ENCODE data around the gene EHBP1.
A peak's percentile ranks its signal among the peaks of the same experiment; 100 is the strongest.
"Not testable (repeated sequence)": the region's sequence is repeated elsewhere in the genome, so short reads cannot be mapped to it uniquely, and the experiment has no call there.

EHBP1 gene

DNA sequence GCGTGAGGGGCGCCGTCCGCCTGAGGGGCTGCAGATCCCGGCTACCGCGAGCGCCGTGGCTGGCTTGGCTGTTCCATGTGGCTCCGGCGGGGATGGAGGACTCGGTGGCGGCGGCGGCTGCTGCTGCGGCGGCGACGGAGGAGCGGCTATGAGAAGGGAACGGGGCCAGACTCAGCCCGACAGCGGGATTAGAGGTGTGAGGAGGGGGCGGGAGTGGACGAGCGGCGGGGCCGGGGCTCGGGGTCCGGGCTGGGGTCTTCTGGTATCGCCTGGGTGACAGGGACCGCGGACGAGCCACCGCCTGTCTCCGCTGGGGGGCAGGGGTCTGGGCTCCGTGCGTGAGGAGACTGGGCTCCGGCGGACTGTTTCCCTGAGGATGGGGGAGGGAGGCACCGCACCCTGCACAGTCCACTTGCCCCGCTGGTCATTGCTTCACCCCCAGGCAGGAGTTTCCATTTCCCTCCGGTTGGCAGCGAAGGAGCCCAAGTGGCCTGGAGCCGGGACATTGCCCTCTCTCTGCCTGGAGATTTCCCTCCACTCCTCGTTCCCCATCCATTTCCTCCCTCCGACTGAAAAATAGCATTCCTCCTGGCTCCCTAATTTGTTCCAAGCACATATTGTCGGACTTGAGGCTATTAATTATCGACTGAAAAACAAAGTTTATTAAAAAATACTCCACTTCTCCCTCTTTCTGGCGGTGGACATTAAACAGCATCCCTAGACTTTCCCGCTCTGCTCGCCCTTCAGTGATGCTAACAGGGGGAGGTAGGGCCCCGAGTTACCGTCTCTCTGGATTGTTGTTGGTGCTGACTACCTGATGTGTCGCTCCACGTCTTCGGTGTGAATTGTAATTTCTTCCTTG lies 577 bp downstream of the EHBP1 start:
- peak; percentile 56 for DNase-seq

DNA sequence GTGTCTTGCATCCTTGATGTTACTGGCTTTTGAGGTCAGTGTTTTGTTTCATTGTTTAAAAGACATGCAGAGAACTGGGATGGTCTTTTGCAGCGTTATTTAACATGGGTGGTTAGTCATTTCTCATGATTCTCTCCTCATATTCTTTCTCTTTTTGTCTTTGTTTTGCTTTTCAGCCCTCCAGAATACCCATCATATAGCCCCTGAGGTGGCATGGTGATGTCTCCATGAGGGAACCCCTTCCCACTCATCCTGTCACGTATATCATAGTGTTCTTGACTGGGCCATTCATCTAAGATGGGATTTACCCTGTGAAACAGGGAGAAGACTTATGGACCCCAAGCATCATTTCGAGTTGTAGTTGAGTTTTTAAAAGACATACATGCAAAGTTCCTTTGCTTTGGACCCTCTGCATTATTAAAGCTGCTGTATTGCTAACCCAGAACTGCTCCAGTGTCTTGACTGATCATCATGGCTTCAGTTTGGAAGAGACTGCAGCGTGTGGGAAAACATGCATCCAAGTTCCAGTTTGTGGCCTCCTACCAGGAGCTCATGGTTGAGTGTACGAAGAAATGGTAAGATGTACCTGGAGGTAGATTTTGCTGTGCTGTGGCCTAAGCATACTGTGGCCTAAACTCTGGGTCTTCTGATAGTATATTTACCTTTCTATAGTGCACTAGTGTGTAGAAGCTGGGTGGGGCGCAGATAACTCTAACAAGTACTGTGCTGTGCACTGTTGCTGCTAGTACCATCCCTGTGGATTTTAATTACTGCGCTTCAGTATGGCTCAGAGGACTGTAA lies 1.4 kb downstream of the EHBP1 start:
- DNase-seq: no peak

DNA sequence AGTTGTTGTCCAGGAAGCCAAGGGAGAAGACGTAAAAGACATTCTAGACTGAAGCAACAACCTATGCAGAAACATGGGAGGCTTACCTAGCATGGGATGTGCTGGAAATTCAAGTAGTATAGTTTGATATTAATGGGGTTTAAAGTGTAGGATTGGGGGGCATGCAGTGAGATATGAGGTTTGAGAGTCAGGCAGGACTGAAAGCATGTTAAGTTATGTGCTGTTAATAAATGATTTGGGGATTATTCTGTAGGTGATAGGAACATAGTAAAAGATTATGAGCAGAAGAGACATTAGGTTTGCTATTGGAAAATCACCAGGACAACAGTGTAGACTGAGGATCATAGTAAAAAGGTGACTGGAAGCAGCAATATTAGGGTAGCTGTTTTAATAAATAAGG lies 3.2 kb downstream of the EHBP1 start:
- DNase-seq: no peak

DNA sequence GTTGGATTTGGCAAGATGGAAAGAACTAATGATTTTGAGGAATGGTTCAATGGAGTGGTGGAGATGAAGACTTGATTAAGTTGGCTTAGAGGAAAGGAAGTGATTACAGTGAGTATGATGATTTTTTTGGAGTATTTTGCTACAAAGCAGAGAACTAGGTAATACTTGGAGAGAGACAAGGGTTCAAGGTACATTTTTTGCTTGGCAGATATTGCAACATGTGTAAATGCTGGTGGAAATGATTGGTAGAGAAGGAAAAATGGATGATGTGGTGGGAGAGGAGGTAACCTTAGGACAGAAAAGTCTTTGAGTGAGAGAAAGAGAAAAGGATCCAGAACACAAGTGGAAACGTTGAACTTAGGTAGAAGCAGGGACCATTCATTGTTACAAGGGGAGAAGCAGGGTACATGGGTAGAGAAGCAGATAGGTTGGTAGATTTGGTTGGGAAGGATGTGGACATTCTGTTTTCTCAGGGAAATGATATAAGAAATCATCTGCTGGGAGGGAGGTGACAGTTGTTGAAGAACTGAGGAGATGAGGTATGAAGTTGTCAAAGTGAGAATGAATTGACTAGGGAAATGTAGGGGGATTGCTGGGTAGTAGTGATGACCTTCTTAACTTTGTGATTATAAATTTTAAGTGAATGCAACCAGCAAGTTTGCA lies 6.5 kb downstream of the EHBP1 start:
- DNase-seq: no peak

DNA sequence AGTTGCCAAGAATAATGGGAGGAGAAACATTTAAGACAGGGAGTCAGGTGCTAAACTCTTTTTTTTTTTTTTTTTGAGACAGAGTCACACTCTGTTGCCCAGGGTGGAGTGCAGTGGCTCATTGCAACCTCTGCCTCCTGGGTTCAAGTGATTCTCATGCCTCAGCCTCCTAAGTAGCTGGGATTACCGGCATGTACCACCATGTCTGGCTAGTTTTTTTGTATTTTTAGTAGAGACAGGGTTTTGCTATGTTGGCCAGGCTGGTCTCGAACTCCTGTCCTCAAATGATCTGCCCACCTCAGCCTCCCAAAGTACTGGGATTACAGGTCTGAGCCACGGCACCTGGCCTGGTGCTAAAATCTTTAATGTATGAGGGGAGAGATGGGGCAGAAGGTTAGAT lies 7.7 kb downstream of the EHBP1 start:
- not testable (repeated sequence) for DNase-seq

DNA sequence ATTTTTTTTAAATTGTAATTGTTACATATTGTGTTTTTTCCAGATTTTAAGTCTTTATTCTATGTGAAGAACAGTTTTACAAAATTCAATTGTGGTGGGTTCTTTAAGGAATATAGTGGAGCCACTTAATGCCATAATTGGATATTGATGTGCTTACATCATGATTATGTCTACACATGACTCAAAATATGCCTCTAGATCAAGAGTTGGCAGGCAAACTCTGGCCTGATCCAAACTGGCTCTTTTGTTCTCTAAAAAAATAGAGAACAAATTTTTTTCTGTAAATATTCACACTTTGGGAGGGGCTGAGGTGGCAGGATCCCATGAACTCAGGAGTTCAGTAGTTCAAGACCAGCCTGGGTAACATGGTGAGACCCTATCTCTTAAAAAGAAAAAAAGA lies 8.3 kb downstream of the EHBP1 start:
- DNase-seq: no peak

DNA sequence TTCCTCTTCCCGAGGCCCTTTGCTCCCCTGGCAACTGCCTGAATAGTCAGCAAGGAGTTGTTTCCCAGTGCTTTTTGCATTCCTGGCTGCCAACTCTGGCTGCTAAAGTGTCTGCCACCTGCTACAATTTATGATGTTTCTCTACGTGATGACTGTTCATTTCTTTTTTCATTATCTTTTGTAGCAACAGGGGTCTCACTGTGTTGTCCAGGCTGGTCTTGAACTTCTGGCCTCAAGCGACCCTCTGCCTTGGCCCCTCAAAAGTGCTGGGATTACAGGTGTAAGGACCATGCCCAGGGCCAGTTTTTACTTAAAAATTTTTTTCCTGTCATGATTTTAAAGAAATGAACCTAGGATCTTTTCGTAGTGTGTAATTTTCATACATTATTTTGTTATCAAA lies 11.3 kb downstream of the EHBP1 start:
- DNase-seq: no peak

DNA sequence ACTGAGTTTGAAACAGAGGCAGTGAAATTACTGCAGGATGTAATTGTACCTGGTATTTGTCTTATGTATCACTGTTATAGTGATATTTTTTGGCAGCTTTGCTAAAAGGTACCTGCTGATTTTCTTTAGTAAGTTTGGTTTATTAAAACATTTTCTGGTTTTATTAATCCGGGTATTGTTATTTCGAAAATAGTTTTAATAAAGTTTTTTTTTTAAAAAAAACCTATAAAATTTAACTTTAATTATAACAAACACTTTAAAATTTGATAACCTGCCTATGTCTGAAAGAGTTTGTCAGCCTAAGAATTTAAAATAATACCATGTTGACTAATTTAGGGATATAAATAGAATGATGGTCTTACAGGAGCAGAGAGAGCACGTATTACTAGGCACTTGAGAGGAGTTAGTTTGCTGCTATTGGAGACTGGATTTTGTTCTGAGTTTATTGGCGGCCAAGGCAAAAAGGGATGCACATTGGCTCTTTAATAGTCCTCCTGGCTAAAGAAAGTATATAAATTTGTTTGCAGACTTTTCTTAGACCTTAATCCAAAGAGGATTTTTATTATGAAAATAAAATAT lies 12.1 kb downstream of the EHBP1 start:
- no peak for DNase-seq

DNA sequence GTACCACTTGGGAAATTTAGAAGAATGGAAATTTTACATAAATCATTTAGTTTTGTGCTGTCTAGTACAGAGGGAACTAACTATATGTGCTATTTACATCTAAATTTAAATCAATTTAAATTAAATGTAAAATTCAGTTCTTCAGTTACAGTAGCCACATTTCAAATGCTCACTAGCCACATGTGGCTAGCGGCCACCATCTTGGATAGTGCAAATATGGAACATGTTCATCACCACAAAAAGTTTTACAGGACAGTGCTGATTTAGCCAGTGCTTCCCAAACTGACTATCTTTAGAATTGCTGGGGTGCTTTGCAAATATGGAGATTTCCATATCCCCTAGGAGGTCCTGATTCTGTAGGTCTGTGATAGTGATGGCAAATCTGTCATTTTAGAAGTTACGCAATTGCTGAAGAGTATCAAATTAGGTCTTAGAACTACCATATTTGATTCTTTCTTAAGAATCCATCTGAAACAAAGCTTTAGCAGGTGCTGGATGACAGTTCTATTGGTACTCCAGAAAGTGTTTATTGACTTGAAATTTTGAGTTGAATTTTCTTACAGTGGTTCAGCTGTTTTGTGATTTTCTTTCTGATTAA lies 12.8 kb downstream of the EHBP1 start:
- DNase-seq: no peak

DNA sequence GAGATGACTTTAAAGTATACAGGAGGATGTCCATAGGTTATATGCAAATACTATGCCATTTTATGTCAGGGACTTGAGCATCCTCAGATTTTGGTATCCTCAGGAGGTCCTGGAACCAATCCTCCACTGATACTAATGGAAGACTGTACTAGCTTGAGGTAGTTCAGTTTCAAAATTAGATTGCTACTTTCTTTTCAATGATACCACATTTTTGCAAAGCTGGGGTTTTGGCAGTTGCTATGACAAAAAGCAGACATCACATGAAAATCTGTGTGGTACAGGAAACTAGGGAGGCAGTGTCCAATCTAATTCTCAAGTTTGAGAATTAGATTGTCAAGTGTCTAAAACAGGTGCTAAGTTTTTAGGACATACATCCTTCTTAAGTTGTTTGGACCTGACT lies 14.2 kb downstream of the EHBP1 start:
- no peak for DNase-seq

DNA sequence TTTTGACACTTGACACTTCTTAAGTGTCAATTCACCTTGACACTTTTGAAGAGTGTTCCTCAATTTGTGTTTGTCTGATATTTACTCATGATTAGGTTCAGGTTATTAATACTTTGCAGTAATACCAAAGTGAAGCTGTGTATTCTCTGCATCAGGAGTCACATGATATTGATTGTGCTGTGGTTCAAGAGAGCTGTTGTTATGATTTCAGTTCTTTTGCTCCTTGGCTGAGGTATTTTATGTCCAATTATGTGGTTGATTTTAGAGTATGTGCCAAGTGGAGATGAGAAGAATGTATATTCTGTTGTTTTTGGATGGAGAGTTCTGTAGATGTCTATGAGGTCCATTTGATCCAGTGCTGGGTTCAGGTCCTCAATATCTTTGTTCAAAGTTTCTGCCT lies 17.2 kb downstream of the EHBP1 start:
- DNase-seq: no peak

DNA sequence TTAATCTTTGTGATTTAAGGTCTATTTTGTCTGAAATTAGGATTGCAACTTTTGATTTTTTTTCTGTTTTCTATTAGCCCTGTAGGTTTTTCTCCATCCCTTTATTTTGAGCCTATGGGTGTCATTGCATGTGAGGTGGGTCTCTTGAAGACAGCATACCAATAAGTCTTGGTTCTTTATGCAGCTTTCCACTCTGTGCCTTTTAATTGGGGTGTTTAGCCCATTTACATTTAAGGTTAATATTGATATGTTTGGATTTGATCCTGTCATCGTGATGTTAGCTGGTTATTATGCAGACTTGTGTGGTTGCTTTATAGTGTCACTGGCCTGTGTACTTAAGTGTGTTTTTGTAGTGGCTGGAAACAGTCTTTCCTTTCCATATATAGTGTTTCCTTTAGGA lies 17.7 kb downstream of the EHBP1 start:
- no peak for DNase-seq

DNA sequence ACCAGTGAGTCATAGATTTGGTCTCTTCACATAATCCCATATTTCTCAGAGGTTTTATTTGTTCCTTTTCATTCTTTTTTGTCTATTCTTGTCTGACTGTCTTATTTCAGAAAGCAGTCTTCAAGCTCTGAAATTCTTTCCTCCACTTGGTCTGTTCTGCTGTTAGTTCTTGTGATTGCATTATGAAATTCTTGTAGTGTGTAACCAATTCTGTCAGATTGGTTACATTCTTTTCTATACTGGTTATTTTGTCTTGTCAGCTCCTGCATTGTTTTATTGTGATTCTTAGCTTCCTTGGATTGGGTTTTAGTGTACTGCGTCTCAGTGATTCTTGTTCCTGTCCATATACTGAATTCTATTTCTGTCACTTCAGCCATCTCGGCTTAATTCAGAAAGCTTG lies 18.6 kb downstream of the EHBP1 start:
- no peak for DNase-seq

DNA sequence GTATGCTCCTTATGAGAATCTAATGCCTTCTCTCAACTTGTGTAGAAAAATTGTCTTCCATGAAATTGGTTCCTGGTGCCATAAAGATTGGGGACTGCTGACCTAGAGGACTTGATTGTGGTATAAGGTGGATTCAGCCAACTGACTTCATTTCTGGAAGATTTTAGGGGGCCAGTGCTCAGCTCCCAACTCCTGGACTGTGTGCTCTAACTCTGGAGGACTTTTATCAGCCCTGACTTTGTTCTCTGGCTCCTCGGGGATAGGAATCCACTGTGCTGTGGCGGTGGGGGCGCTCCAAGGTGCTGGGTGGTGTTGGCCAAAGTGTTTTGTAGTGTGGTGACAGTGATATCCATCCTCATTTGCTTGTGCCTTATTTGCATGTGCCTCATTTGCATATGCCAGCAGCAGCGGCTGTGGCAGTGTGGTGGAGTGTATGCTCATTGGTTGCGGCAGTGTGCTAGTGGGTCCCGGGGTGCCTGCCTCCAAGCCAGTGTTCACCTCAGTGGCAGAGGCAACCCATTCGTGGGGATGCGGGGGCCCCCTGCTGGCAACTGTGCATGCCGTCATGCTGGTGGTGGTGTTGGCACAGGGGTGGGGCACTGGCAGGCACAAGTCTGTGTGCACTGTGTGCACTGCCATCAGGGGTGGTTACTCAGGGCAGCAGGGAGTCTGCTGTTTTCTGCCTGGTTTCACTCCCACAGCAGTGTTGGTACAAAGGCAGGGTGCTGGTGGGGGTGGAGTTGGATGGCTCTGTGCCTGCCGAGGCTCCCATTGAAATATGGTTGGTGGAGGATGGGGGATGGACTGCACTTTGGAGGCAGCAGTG lies 19.6 kb downstream of the EHBP1 start:
- DNase-seq: no peak

DNA sequence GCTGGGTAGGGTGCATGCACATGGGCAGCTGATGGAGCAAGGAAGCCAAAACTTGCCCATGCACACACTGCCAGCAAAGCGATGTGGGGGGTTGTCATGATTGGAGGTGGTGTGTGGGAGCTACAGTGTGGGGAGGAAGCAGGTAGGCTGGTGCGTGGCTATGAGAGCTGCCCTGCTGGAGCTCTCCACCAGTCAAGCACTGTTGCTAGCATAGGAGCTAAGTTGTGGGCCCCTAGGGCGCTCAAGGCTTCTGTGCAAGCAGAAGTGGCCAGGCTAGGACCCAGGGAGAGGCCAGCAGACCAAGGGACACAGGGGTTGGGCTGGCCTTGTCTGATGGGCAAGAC lies 20.2 kb downstream of the EHBP1 start:
- DNase-seq: no peak

DNA sequence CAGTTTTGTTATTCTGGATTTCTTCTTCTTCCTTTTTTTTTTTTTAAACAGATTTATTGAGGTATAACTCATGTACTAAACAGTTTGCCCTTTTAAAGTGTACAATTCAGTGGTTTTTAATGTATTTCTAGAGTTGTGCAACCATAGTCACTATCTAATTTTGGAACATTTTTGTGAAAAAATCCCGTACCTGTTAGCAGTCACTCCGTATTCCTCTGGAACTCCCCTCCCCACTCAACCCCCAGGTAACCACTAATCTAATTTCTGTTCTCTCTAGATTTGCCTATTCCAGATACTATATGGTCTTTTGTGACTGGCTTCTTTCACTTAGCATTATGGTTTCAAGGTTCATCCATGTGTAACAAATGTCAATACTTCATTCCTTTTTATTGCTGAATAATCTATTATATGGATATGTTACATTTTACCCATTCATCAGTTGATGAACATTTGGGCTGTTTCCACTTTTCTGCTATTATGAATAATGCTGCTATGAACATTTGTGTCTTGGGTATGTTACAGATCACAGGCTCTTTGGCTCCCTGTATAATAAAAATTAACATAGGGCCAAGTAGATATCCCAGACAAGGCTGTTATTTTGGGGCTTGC lies 21.9 kb downstream of the EHBP1 start:
- DNase-seq: no peak

DNA sequence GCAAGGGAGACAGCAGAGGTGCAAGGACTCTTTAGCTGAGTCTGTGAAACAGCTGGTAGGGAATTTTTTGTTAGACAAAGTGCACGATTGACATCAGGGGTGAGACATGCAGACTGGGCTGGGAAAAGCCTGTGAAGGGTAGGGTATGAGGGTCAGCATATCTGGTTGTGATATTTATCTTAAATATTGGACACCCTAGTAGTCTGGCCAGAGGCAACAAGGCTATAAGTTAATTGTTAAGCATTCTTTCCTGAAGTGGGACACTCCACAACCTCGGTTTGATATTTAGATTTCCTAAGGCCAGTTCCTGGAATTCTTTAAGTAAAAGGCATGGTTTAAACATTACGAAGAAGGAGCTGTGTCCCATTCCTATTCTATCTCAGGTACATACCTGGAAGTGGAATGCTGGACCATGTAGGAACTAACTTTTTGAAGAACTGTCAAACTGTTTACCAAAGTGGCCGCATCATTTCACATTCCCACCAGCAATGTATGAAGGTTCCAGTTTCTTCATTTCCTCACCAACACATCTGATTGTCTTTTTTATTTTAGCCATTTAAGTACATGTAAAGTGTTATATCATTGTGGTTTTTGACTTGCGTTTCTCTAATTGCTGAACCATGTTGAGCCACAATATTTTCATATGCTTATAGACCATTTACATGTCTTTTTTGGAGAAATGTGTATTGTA lies 22.5 kb downstream of the EHBP1 start:
- DNase-seq: no peak

DNA sequence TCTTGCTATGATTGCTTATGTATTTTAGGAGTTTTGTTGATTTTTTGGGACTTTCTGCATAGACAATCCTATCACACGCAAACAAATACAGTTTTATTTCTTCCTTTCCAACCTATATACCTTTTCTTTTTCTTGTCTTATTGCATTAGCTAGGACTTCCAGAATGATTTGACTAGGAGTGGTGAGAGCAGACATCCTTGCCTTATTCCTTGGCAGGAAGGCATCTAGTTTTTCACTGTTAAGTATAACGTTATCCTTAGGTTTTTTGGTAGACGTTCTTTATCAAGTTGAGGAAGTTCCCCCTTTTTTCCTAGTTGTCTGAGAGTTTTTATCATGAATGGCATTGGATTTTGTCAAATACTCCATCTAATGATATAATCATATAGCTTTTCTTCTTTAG lies 25.8 kb downstream of the EHBP1 start:
- no peak for DNase-seq

DNA sequence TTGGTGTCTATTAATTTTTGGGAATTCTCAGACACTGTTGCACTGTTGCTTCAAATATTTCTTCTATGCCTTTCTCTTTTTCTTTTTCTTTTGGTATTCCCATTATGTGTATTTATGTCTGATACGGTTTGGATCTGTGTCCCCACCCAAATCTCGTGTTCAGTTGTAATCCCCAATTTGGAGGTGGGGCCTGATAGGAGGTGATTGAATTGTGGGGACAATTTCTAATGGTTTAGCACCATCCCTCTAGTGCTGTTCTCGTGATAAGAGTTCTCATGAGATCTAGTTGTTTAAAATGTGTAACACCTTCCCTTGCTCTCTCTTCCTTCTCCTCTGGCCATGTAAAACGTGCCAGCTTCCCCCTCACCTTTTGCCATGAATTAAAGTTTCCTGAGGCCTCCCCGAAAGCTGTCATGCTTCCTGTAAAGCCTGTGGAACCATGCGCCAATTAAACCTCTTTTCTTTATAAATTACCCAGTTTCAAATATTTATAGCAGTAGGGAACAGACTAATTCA lies 26.8 kb downstream of the EHBP1 start:
- DNase-seq: no peak

DNA sequence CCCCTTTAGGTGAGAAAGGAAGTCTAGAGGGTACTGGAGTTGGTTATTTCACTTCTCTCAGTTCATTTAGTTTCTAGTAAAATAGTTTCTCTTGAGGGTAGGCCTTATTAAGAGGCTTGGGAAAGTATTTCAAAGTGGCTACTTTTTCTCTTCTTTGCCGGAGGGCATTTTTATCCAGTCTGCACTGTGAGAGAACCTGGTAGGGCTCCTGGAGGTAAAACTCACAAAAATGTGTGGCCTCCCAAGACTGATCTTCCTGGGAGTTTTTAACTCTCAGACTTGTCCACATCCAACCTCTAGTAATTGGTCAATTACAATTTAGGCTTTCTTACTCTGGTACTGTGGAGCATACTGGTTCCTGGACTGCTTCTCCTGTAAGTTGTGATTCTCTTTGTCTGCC lies 28.0 kb downstream of the EHBP1 start:
- no peak for DNase-seq
